DND-41 (cell line): Measurements from ENCODE around the gene IFT27.
"Not testable (repeated sequence)": the region's sequence is repeated elsewhere in the genome, so short reads cannot be mapped to it uniquely, and the experiment has no call there.

Experiments used
- ATAC-seq: fragments of 200-7000 bp; cut with Tn5 transposase; 3 replicates; pipeline ENCODE4 v1.9.1; 2021; ENCODE audit warnings: low read depth; ENCODE audit not compliant: insufficient read depth
- DNase-seq: peaks from one replicate; pipeline ENCODE4 v3.0.0-alpha.2; 2020
- H2AFZ ChIP-seq: 2 replicates; pipeline ENCODE4 v1.6.0; 2012; ENCODE audit warnings: low read depth, low read length
- H3K27ac ChIP-seq: 2 replicates; pipeline ENCODE4 v1.5.1; 2012; ENCODE audit warnings: low read length, inconsistent platforms
- H3K27me3 ChIP-seq: fragments of 200-600 bp; sonication (generic); 2 replicates; pipeline ENCODE4 v1.6.0; 2012; ENCODE audit warnings: low read length, mild to moderate bottlenecking, inconsistent platforms; ENCODE audit not compliant: insufficient read depth, poor library complexity
- H3K36me3 ChIP-seq: 2 replicates; pipeline ENCODE4 v1.5.1; 2012; ENCODE audit warnings: low read length, inconsistent platforms; ENCODE audit not compliant: insufficient read depth
- H3K4me1 ChIP-seq: 2 replicates; pipeline ENCODE4 v1.5.1; 2012; ENCODE audit warnings: mild to moderate bottlenecking, low read length; ENCODE audit not compliant: insufficient read depth
- H3K4me2 ChIP-seq: 2 replicates; pipeline ENCODE4 v1.6.0; 2012; ENCODE audit warnings: mild to moderate bottlenecking, moderate library complexity, low read length, inconsistent platforms; ENCODE audit not compliant: insufficient read depth
- H3K4me3 ChIP-seq, 2 experiments: fragments of 200-600 bp in 1 of 2; shearing (Covaris generic) in 1 of 2; 2 replicates each; pipeline ENCODE4 v1.5.1; 2012 to 2016; ENCODE audit warnings: inconsistent platforms in 2 of 2, low read length in 2 of 2, mild to moderate bottlenecking in 2 of 2, low read depth in 1 of 2, moderate library complexity in 1 of 2
- H3K79me2 ChIP-seq: 2 replicates; pipeline ENCODE4 v1.6.0; 2012; ENCODE audit warnings: low read length, inconsistent platforms; ENCODE audit not compliant: insufficient read depth
- H3K9ac ChIP-seq: 2 replicates; pipeline ENCODE4 v1.6.0; 2012; ENCODE audit warnings: low read depth, mild to moderate bottlenecking, inconsistent platforms, low read length, moderate library complexity
- H3K9me3 ChIP-seq: 2 replicates; pipeline ENCODE4 v1.5.1; 2012; ENCODE audit warnings: low read length, moderate library complexity, mild to moderate bottlenecking, inconsistent platforms; ENCODE audit not compliant: insufficient read depth, severe bottlenecking
- H4K20me1 ChIP-seq: 2 replicates; pipeline ENCODE4 v1.6.0; 2012; ENCODE audit warnings: low read length; ENCODE audit not compliant: insufficient read depth
- CTCF ChIP-seq: IDR thresholded peaks from 2 replicates; pipeline ENCODE4 v1.5.1; 2012; ENCODE audit warnings: borderline replicate concordance, low read length, moderate library complexity, mild to moderate bottlenecking; ENCODE audit not compliant: poor library complexity, severe bottlenecking; ENCODE audit errors: extremely low read depth
- EZH2 ChIP-seq: IDR thresholded peaks from 3 replicates; pipeline ENCODE4 v1.6.1; 2012; ENCODE audit warnings: borderline replicate concordance, low read depth, mild to moderate bottlenecking, moderate library complexity, low read length, inconsistent platforms; ENCODE audit not compliant: severe bottlenecking

IFT27 gene

GRCh38 chr22:36756746-36757655 is 18.9 kb downstream of the IFT27 start:
- TF ChIP-seq EZH2 = no peak
- no peak for TF ChIP-seq CTCF
- Histone ChIP-seq H3K9me3 (no peaks in the 10 kb centered on the region), H3K4me2 (no peak overlapping the region), H3K4me3 (no peak overlapping the region), H3K27me3 (no peaks in the 10 kb centered on the region), H2AFZ (no peak overlapping the region), H3K79me2 (no peaks in the 10 kb centered on the region), H3K9ac (no peak overlapping the region), H3K4me1 (no peaks in the 10 kb centered on the region), H4K20me1 (no peaks in the 10 kb centered on the region), H3K27ac (no peak overlapping the region), H3K36me3 (no peaks in the 10 kb centered on the region)
- DNase-seq = no peak
- ATAC-seq = no peak; the same call in 2 of the 3 replicates

- Histone ChIP-seq H2AFZ (no peak overlapping the region), H3K4me3 (no peak overlapping the region), H3K4me2 (no peak overlapping the region), H3K27ac (no peak overlapping the region), H3K79me2 (no peaks in the 10 kb centered on the region), H3K9ac (no peak overlapping the region), H4K20me1 (no peaks in the 10 kb centered on the region), H3K36me3 (no peaks in the 10 kb centered on the region), H3K27me3 (no peaks in the 10 kb centered on the region), H3K4me1 (no peaks in the 10 kb centered on the region), H3K9me3 (no peaks in the 10 kb centered on the region)
- ATAC-seq (no peak), DNase-seq (no peak)
- TF ChIP-seq EZH2 (no peak), CTCF (no peak)
Observed at GRCh38 chr22:36756031-36756430, 19.9 kb downstream of the IFT27 start.

GRCh38 chr22:36755316-36755715 is 20.6 kb downstream of the IFT27 start:
- no peak overlapping the region for H2AFZ ChIP-seq
- H3K79me2 ChIP-seq = no peaks in the 10 kb centered on the region
- H3K4me3 ChIP-seq = no peak overlapping the region
- H4K20me1 ChIP-seq = no peaks in the 10 kb centered on the region
- H3K9ac ChIP-seq = no peak overlapping the region
- TF ChIP-seq CTCF (no peak), EZH2 (no peak)
- H3K4me1 ChIP-seq = no peaks in the 10 kb centered on the region
- H3K27me3 ChIP-seq = no peaks in the 10 kb centered on the region
- H3K27ac ChIP-seq = no peak overlapping the region
- H3K4me2 ChIP-seq = no peak overlapping the region
- ATAC-seq (no peak), DNase-seq (no peak)
- H3K36me3 ChIP-seq = no peaks in the 10 kb centered on the region
- H3K9me3 ChIP-seq = no peaks in the 10 kb centered on the region

GRCh38 chr22:36754881-36755280 is 21.0 kb downstream of the IFT27 start:
- not testable (repeated sequence) for H3K9me3 ChIP-seq, H2AFZ ChIP-seq, ATAC-seq

More at GRCh38 chr22:36754881-36755280, 21.0 kb downstream of the IFT27 start:
- H3K27ac ChIP-seq, H4K20me1 ChIP-seq, H3K4me3 ChIP-seq, H3K4me2 ChIP-seq, DNase-seq, H3K27me3 ChIP-seq, H3K36me3 ChIP-seq, H3K4me1 ChIP-seq, H3K79me2 ChIP-seq, H3K9ac ChIP-seq: not testable (repeated sequence)
